KG1 (cell line): ENCODE measurements around the gene ITGA3.

Source experiments
- DNase-seq: peaks from one replicate; lab custom pipeline; 2025; lab: John Stamatoyannopoulos, UW

Gene ITGA3

GRCh38 chr17:50129728-50130558 lies 74.0 kb downstream of the ITGA3 start, which contains the start of gene SAMD14:
Gene SAMD14 (minus strand): TSS chr17:50130160. CDS start chr17:50124959, 5,201 bp downstream.
- DNase-seq = no peak

- DNase-seq = no peak
Observed at GRCh38 chr17:50130559-50131305, 74.8 kb downstream of the ITGA3 start.

- no peak for DNase-seq
Observed at GRCh38 chr17:50132104-50132794, 76.3 kb downstream of the ITGA3 start.

- no peak for DNase-seq
Observed at GRCh38 chr17:50133028-50133768, 77.3 kb downstream of the ITGA3 start.

- no peak for DNase-seq
Observed at GRCh38 chr17:50133769-50134099, 77.8 kb downstream of the ITGA3 start.

- DNase-seq = no peak
Observed at GRCh38 chr17:50134206-50135110, 78.5 kb downstream of the ITGA3 start.

GRCh38 chr17:50135316-50136095 lies 79.6 kb downstream of the ITGA3 start:
- no peak for DNase-seq

- DNase-seq = no peak
Observed at GRCh38 chr17:50136096-50136687, 80.3 kb downstream of the ITGA3 start.

- no peak for DNase-seq
Observed at GRCh38 chr17:50137042-50137441, 81.1 kb downstream of the ITGA3 start.

- DNase-seq = no peak
Observed at GRCh38 chr17:50139185-50139783, 83.4 kb downstream of the ITGA3 start.
